ENCODE measurements around the gene QARS1.

Gene QARS1

GRCh38 chr3:49124991-49125670 lies 20.6 kb upstream of the QARS1 start:
- 89% methylated on average over 10 of the region's 14 CpGs for WGBS (ENCODE audit: insufficient coverage)
- no peaks in the 10 kb centered on the region for H3K9me3 ChIP-seq (ENCODE audit: control extremely low read depth in 1 of 5, control insufficient read depth in 4 of 5, insufficient read depth in 2 of 5, low read depth in 1 of 5, low read length in 4 of 5)
- H3K4me3 ChIP-seq (ENCODE audit: control insufficient read depth in 1 of 7, extremely low read depth in 1 of 7, insufficient read depth in 4 of 7, low read depth in 2 of 7, low read length in 6 of 7) = no peak overlapping the region
- ChIA-PET POLR2A (no interaction called here), CTCF (no interaction called here)
- no peak overlapping the region for H3K27ac ChIP-seq (ENCODE audit: insufficient read depth in 1 of 2, low read depth in 1 of 2, low read length in 2 of 2, poor library complexity in 1 of 2, severe bottlenecking in 2 of 2)
- H3K36me3 ChIP-seq (ENCODE audit: control insufficient read depth in 4 of 4, insufficient read depth in 4 of 4, low read length in 3 of 4) = peaks cover 0 to 27% (median 0%) of the 10 kb centered on the region in 4 experiments
- H3K4me1 ChIP-seq (ENCODE audit: control extremely low read depth in 1 of 4, control insufficient read depth in 4 of 4, insufficient read depth in 4 of 4, low read length in 3 of 4) = peaks cover 0 to 11% (median 8%) of the 10 kb centered on the region in 4 experiments
- H3K27me3 ChIP-seq (replicated peaks in 2 of 5; ENCODE audit: control insufficient read depth in 4 of 5, insufficient read depth in 5 of 5, low read length in 4 of 5) = no peaks in the 10 kb centered on the region
- DNase-seq = no peak

- H3K9me3 ChIP-seq (ENCODE audit: control extremely low read depth in 1 of 5, control insufficient read depth in 4 of 5, insufficient read depth in 2 of 5, low read depth in 1 of 5, low read length in 4 of 5) = no peaks in the 10 kb centered on the region
- H3K36me3 ChIP-seq (ENCODE audit: control insufficient read depth in 4 of 4, insufficient read depth in 4 of 4, low read length in 3 of 4) = peaks cover 0 to 27% (median 0%) of the 10 kb centered on the region in 4 experiments
- no peak for DNase-seq
- ChIA-PET POLR2A (no interaction called here), CTCF (interaction anchor here (1.2 kb wide), 1 partner anchor 11 kb away, joined by 4 read pairs; no protein-coding TSS in a partner anchor)
- WGBS (ENCODE audit: insufficient coverage) = 97% methylated on average over 4 of the region's 7 CpGs
- no peak overlapping the region for H3K27ac ChIP-seq (ENCODE audit: insufficient read depth in 1 of 2, low read depth in 1 of 2, low read length in 2 of 2, poor library complexity in 1 of 2, severe bottlenecking in 2 of 2)
- H3K27me3 ChIP-seq (replicated peaks in 2 of 5; ENCODE audit: control insufficient read depth in 4 of 5, insufficient read depth in 5 of 5, low read length in 4 of 5) = no peaks in the 10 kb centered on the region
- H3K4me1 ChIP-seq (ENCODE audit: control extremely low read depth in 1 of 4, control insufficient read depth in 4 of 4, insufficient read depth in 4 of 4, low read length in 3 of 4) = peaks cover 1 to 20% (median 17%) of the 10 kb centered on the region in 4 experiments
- no peak overlapping the region for H3K4me3 ChIP-seq (ENCODE audit: control insufficient read depth in 1 of 7, extremely low read depth in 1 of 7, insufficient read depth in 4 of 7, low read depth in 2 of 7, low read length in 6 of 7)
Measured at GRCh38 chr3:49124203-49124602, 19.6 kb upstream of the QARS1 start.

GRCh38 chr3:49123687-49124086 lies 19.1 kb upstream of the QARS1 start:
- ChIA-PET POLR2A (no interaction called here), CTCF (interaction anchor here (1.2 to 5.1 kb wide), 3 partner anchors 8 to 29 kb away, joined by 4 to 35 read pairs (median 6); partner anchors contain the start of genes LAMB2 and QRICH1)
- H3K27me3 ChIP-seq (replicated peaks in 2 of 5; ENCODE audit: control insufficient read depth in 4 of 5, insufficient read depth in 5 of 5, low read length in 4 of 5) = no peaks in the 10 kb centered on the region
- H3K36me3 ChIP-seq (ENCODE audit: control insufficient read depth in 4 of 4, insufficient read depth in 4 of 4, low read length in 3 of 4) = peaks cover 0 to 31% (median 2%) of the 10 kb centered on the region in 4 experiments
- H3K27ac ChIP-seq (ENCODE audit: insufficient read depth in 1 of 2, low read depth in 1 of 2, low read length in 2 of 2, poor library complexity in 1 of 2, severe bottlenecking in 2 of 2) = no peak overlapping the region
- H3K4me1 ChIP-seq (ENCODE audit: control extremely low read depth in 1 of 4, control insufficient read depth in 4 of 4, insufficient read depth in 4 of 4, low read length in 3 of 4) = peaks cover 2 to 25% (median 21%) of the 10 kb centered on the region in 4 experiments
- no peaks in the 10 kb centered on the region for H3K9me3 ChIP-seq (ENCODE audit: control extremely low read depth in 1 of 5, control insufficient read depth in 4 of 5, insufficient read depth in 2 of 5, low read depth in 1 of 5, low read length in 4 of 5)
- H3K4me3 ChIP-seq (ENCODE audit: control insufficient read depth in 1 of 7, extremely low read depth in 1 of 7, insufficient read depth in 4 of 7, low read depth in 2 of 7, low read length in 6 of 7) = no peak overlapping the region
- WGBS (ENCODE audit: insufficient coverage) = 98% methylated on average over 17 of the region's 17 CpGs
- DNase-seq = no peak

GRCh38 chr3:49122886-49123545 lies 18.5 kb upstream of the QARS1 start:
- no peaks in the 10 kb centered on the region for H3K27me3 ChIP-seq (replicated peaks in 2 of 5; ENCODE audit: control insufficient read depth in 4 of 5, insufficient read depth in 5 of 5, low read length in 4 of 5)
- ChIA-PET POLR2A (no interaction called here), CTCF (interaction anchor here (1.2 to 5.1 kb wide), 3 partner anchors 9 to 29 kb away, joined by 4 to 35 read pairs (median 6); partner anchors contain the start of genes LAMB2 and QRICH1)
- no peak overlapping the region for H3K27ac ChIP-seq (ENCODE audit: insufficient read depth in 1 of 2, low read depth in 1 of 2, low read length in 2 of 2, poor library complexity in 1 of 2, severe bottlenecking in 2 of 2)
- H3K4me1 ChIP-seq (ENCODE audit: control extremely low read depth in 1 of 4, control insufficient read depth in 4 of 4, insufficient read depth in 4 of 4, low read length in 3 of 4) = peaks cover 2 to 26% (median 21%) of the 10 kb centered on the region in 4 experiments
- WGBS (ENCODE audit: insufficient coverage) = 95% methylated on average over 15 of the region's 17 CpGs
- H3K9me3 ChIP-seq (ENCODE audit: control extremely low read depth in 1 of 5, control insufficient read depth in 4 of 5, insufficient read depth in 2 of 5, low read depth in 1 of 5, low read length in 4 of 5) = no peaks in the 10 kb centered on the region
- no peak for DNase-seq
- H3K36me3 ChIP-seq (ENCODE audit: control insufficient read depth in 4 of 4, insufficient read depth in 4 of 4, low read length in 3 of 4) = peaks cover 0 to 33% (median 3%) of the 10 kb centered on the region in 4 experiments
- no peak overlapping the region for H3K4me3 ChIP-seq (ENCODE audit: control insufficient read depth in 1 of 7, extremely low read depth in 1 of 7, insufficient read depth in 4 of 7, low read depth in 2 of 7, low read length in 6 of 7)

GRCh38 chr3:49122451-49122850 lies 17.9 kb upstream of the QARS1 start:
- WGBS (ENCODE audit: insufficient coverage) = 95% methylated on average over 7 of the region's 7 CpGs
- no peak for DNase-seq
- ChIA-PET CTCF (interaction anchor here (1.8 to 5.1 kb wide), 2 partner anchors 9 to 28 kb away, joined by 6 to 35 read pairs; partner anchors contain the start of genes LAMB2 and QRICH1), POLR2A (no interaction called here)
- Histone ChIP-seq H3K9me3 (ENCODE audit: control extremely low read depth in 1 of 5, control insufficient read depth in 4 of 5, insufficient read depth in 2 of 5, low read depth in 1 of 5, low read length in 4 of 5) (no peaks in the 10 kb centered on the region), H3K27me3 (replicated peaks in 2 of 5; ENCODE audit: control insufficient read depth in 4 of 5, insufficient read depth in 5 of 5, low read length in 4 of 5) (no peaks in the 10 kb centered on the region), H3K36me3 (ENCODE audit: control insufficient read depth in 4 of 4, insufficient read depth in 4 of 4, low read length in 3 of 4) (peaks cover 3 to 38% (median 8%) of the 10 kb centered on the region in 4 experiments), H3K4me1 (ENCODE audit: control extremely low read depth in 1 of 4, control insufficient read depth in 4 of 4, insufficient read depth in 4 of 4, low read length in 3 of 4) (peaks cover 2 to 26% (median 21%) of the 10 kb centered on the region in 4 experiments), H3K4me3 (ENCODE audit: control insufficient read depth in 1 of 7, extremely low read depth in 1 of 7, insufficient read depth in 4 of 7, low read depth in 2 of 7, low read length in 6 of 7) (no peak overlapping the region), H3K27ac (ENCODE audit: insufficient read depth in 1 of 2, low read depth in 1 of 2, low read length in 2 of 2, poor library complexity in 1 of 2, severe bottlenecking in 2 of 2) (no peak overlapping the region)

- peak overlapping the region in 1 of 2 experiments; percentile 94 for H3K27ac ChIP-seq (ENCODE audit: insufficient read depth in 1 of 2, low read depth in 1 of 2, low read length in 2 of 2, poor library complexity in 1 of 2, severe bottlenecking in 2 of 2)
- H3K9me3 ChIP-seq (ENCODE audit: control extremely low read depth in 1 of 5, control insufficient read depth in 4 of 5, insufficient read depth in 2 of 5, low read depth in 1 of 5, low read length in 4 of 5) = no peaks in the 10 kb centered on the region
- H3K36me3 ChIP-seq (ENCODE audit: control insufficient read depth in 4 of 4, insufficient read depth in 4 of 4, low read length in 3 of 4) = peaks cover 6 to 42% (median 13%) of the 10 kb centered on the region in 4 experiments
- POLR2A ChIA-PET = no interaction called here
- H3K4me1 ChIP-seq (ENCODE audit: control extremely low read depth in 1 of 4, control insufficient read depth in 4 of 4, insufficient read depth in 4 of 4, low read length in 3 of 4) = peaks cover 2 to 26% (median 21%) of the 10 kb centered on the region in 4 experiments
- H3K4me3 ChIP-seq (ENCODE audit: control insufficient read depth in 1 of 7, extremely low read depth in 1 of 7, insufficient read depth in 4 of 7, low read depth in 2 of 7, low read length in 6 of 7) = no peak overlapping the region
- CTCF ChIA-PET = interaction anchor here (1.5 to 5.1 kb wide), 3 partner anchors 10 to 35 kb away, joined by 4 to 35 read pairs (median 6); partner anchors contain the start of genes LAMB2 and QRICH1
- no peaks in the 10 kb centered on the region for H3K27me3 ChIP-seq (replicated peaks in 2 of 5; ENCODE audit: control insufficient read depth in 4 of 5, insufficient read depth in 5 of 5, low read length in 4 of 5)
- over 99% methylated on average over 12 of the region's 12 CpGs for WGBS (ENCODE audit: insufficient coverage)
- DNase-seq = no peak
Measured at GRCh38 chr3:49122022-49122421, 17.5 kb upstream of the QARS1 start.
